ENCODE results near the gene CLDN15. TPM values are rescaled to one million over a fixed set of nuclear protein-coding genes. Genes with fewer than 3 reads are reported as not detected.

CLDN15 gene
- total RNA-seq, 1 experiment from 2014 or later: 9.7 TPM

GRCh38 chr7:101216860-101217387, 20.7 kb downstream of the CLDN15 start:
- DNase-seq: no peak
- H2BK5ac ChIP-seq (ENCODE audit: insufficient read length, low read length): no peak overlapping the region

More at GRCh38 chr7:101216860-101217387, 20.7 kb downstream of the CLDN15 start:
- Histone ChIP-seq H3K4me2 (ENCODE audit: insufficient read depth, insufficient read length, low read length) (peak overlapping the region; percentile 50), H3K14ac (ENCODE audit: insufficient read depth, low read length) (no peak overlapping the region), H3K27ac (ENCODE audit: insufficient read length, low read depth, low read length) (no peak overlapping the region), H3K79me1 (ENCODE audit: insufficient read depth, low read depth, low read length, poor library complexity, severe bottlenecking) (no peaks in the 10 kb centered on the region), H2BK20ac (ENCODE audit: low read depth, low read length, poor library complexity, severe bottlenecking) (no peak overlapping the region), H3K27me3 (ENCODE audit: insufficient read depth, low read length) (no peaks in the 10 kb centered on the region), H2AFZ (ENCODE audit: low read length) (no peak overlapping the region), H3K4me1 (ENCODE audit: insufficient read depth, low read length) (0 out of 2 replicates have a peak, but pooled peaks cover 3% of the 10 kb centered on the region), H2AK5ac (ENCODE audit: insufficient read length, low read length) (no peak overlapping the region), H3T11ph (ENCODE audit: low read length) (no peak overlapping the region), H3K4ac (ENCODE audit: low read depth, low read length) (no peak overlapping the region), H4K8ac (replicated peaks; ENCODE audit: insufficient read length, low read depth, low read length) (no peak overlapping the region), H4K5ac (ENCODE audit: insufficient read length, low read depth, low read length) (no peak overlapping the region), H2BK12ac (ENCODE audit: insufficient read length, low read depth, low read length) (no peak overlapping the region), H3K9me3 (ENCODE audit: control insufficient read depth, low read depth, low read length) (no peaks in the 10 kb centered on the region), H3K23ac (ENCODE audit: insufficient read length, low read depth, low read length) (no peak overlapping the region), H3K23me2 (ENCODE audit: insufficient read length, low read depth, low read length, poor library complexity, severe bottlenecking) (peaks cover 7% of the 10 kb centered on the region), H3K79me2 (ENCODE audit: insufficient read depth, low read length) (no peaks in the 10 kb centered on the region), H3K9ac (ENCODE audit: extremely low read depth, insufficient read length, low read length) (no peak overlapping the region), H2BK120ac (ENCODE audit: low read depth, low read length, poor library complexity, severe bottlenecking) (no peak overlapping the region), H2BK15ac (ENCODE audit: low read depth, low read length) (no peak overlapping the region), H4K20me1 (ENCODE audit: control insufficient read depth, insufficient read depth, insufficient read length) (no peaks in the 10 kb centered on the region), H3K56ac (ENCODE audit: insufficient read length, low read depth, low read length) (no peak overlapping the region), H4K91ac (ENCODE audit: insufficient read length, low read depth, low read length) (no peak overlapping the region), H3K18ac (ENCODE audit: insufficient read length, low read depth, low read length) (no peak overlapping the region)
- H3K27ac Mint-ChIP-seq: no peak overlapping the region
- no peak for TF ChIP-seq CTCF (conservative IDR thresholded peaks at IDR 0.05)
- peak overlapping the region; percentile 96 to 99 for H3K4me3 Mint-ChIP-seq
- H3K9me3 Mint-ChIP-seq: no peaks in the 10 kb centered on the region
- no peaks in the 10 kb centered on the region; the same call in 1 of the 2 replicates for H3K27me3 Mint-ChIP-seq (ENCODE audit: low read depth)
- peaks cover 4 to 27% (median 9%) of the 10 kb centered on the region in 3 experiments; a peak in 6 of 7 replicates for H3K36me3 Mint-ChIP-seq (ENCODE audit: insufficient read depth in 1 of 3, low read depth in 3 of 3)
- peaks cover 15 to 19% of the 10 kb centered on the region in 2 experiments for H3K4me1 Mint-ChIP-seq
- no CpG with 5 or more reads among the region's 34 CpGs for WGBS (ENCODE audit: extremely low coverage, insufficient read length, low lambda C conversion rate)

Measured in H9 (cell line).